Stomach (tissue), 4 donors: Measurements from ENCODE around the gene EPHX1.

Source experiments
- CTCF ChIP-seq, 7 experiments: fragments of 450-650 bp in 4 of 7; fragments of 200-600 bp in 3 of 7; sonication (generic) in 3 of 7; IDR thresholded peaks; one replicate each; pipeline ENCODE4 v1.5.1; 2016 to 2019; ENCODE audit warnings: antibody characterized with exemption in 7 of 7, control low read depth in 2 of 7, mild to moderate bottlenecking in 1 of 7
- EP300 ChIP-seq: sonication (generic); formaldehyde crosslinking; IDR thresholded peaks from one replicate; pipeline ENCODE4 v1.6.1; 2017; ENCODE audit warnings: antibody characterized with exemption
- POLR2A ChIP-seq, 4 donors: fragments of 450-650 bp; IDR thresholded peaks; one replicate each; pipeline ENCODE4 v1.6.1; 2016; ENCODE audit warnings: antibody characterized with exemption in 4 of 4, control low read depth in 2 of 4, mild to moderate bottlenecking in 1 of 4, moderate library complexity in 1 of 4
- POLR2AphosphoS5 ChIP-seq, 3 donors: sonication (generic); formaldehyde crosslinking; IDR thresholded peaks; one replicate each; pipeline ENCODE4 v1.6.1; 2016; ENCODE audit warnings: antibody characterized with exemption in 3 of 3

GRCh38 chr1:225885336-225885735 lies 75.4 kb downstream of the EPHX1 start:
- TF ChIP-seq CTCF (IDR thresholded peaks at IDR 0.05) (no peak), EP300 (no peak), POLR2A (IDR thresholded peaks at IDR 0.05) (no peak), POLR2AphosphoS5 (IDR thresholded peaks at IDR 0.05) (no peak)
